Renal cortex interstitium (tissue), 11 donors: ENCODE measurements around the gene CTNNA3. TPM values are rescaled to one million over a fixed set of nuclear protein-coding genes. Genes with fewer than 3 reads are reported as not detected.
"Not testable (repeated sequence)": the region's sequence is repeated elsewhere in the genome, so short reads cannot be mapped to it uniquely, and the experiment has no call there.

Experiments
- DNase-seq, 11 donors: peaks; one replicate each; pipeline ENCODE4 v3.0.0-alpha.2; 2013; ENCODE audit warnings: low read depth in 9 of 11, low spot score in 4 of 11; ENCODE audit errors: extremely low read depth in 1 of 11
- polyA plus RNA-seq, 3 donors: library from polyadenylated mRNA; unstranded; fragments of 120-200 nt; gene quantifications; one replicate each; pipeline ENCODE4 v1.2.1, GENCODE V29; 2013; ENCODE audit not compliant: insufficient read length in 3 of 3

Gene CTNNA3
- polyA plus RNA-seq, 3 donors: 2.1 to 4.3 (median 2.9) TPM

GRCh38 chr10:67609996-67610793 lies 85.8 kb downstream of the CTNNA3 start:
- DNase-seq: no peak

GRCh38 chr10:67608001-67608400 lies 88.0 kb downstream of the CTNNA3 start:
- DNase-seq: no peak

- DNase-seq: no peak
These were observed 88.5 kb downstream of the CTNNA3 start for GRCh38 chr10:67607472-67607871.

GRCh38 chr10:67606572-67606971 lies 89.4 kb downstream of the CTNNA3 start:
- peak in 3 of 11 donors; percentile 5 to 26 (median 24) for DNase-seq

GRCh38 chr10:67603701-67604100 lies 92.3 kb downstream of the CTNNA3 start:
- DNase-seq: no peak

- DNase-seq: no peak
These were observed 92.9 kb downstream of the CTNNA3 start for GRCh38 chr10:67603086-67603485.

GRCh38 chr10:67602268-67602950 lies 93.6 kb downstream of the CTNNA3 start:
- no peak for DNase-seq

- no peak for DNase-seq
These were observed 96.4 kb downstream of the CTNNA3 start for GRCh38 chr10:67599597-67599996.

GRCh38 chr10:67596641-67597040 lies 99.4 kb downstream of the CTNNA3 start:
- no peak for DNase-seq

- DNase-seq: no peak
These were observed 108.2 kb downstream of the CTNNA3 start for GRCh38 chr10:67587771-67588170.

- DNase-seq: no peak
These were observed 120.5 kb downstream of the CTNNA3 start for GRCh38 chr10:67575532-67575931.

- no peak for DNase-seq
These were observed 122.5 kb downstream of the CTNNA3 start for GRCh38 chr10:67573484-67573883.

GRCh38 chr10:67571503-67571902 lies 124.5 kb downstream of the CTNNA3 start:
- DNase-seq: no peak

GRCh38 chr10:67558311-67558710 lies 137.7 kb downstream of the CTNNA3 start:
- DNase-seq: not testable (repeated sequence)

- DNase-seq: no peak
These were observed 142.7 kb downstream of the CTNNA3 start for GRCh38 chr10:67553254-67553653.

- DNase-seq: no peak
These were observed 145.1 kb downstream of the CTNNA3 start for GRCh38 chr10:67550838-67551402.

GRCh38 chr10:67550046-67550445 lies 145.9 kb downstream of the CTNNA3 start:
- DNase-seq: no peak

GRCh38 chr10:67549390-67549789 lies 146.6 kb downstream of the CTNNA3 start:
- DNase-seq: peak in 1 of 11 donors; percentile 16

GRCh38 chr10:67541411-67541810 lies 154.6 kb downstream of the CTNNA3 start:
- DNase-seq: no peak

GRCh38 chr10:67539312-67539711 lies 156.7 kb downstream of the CTNNA3 start:
- no peak for DNase-seq
